Measurements from ENCODE around the gene GPR62.

The GPR62 gene

DNA sequence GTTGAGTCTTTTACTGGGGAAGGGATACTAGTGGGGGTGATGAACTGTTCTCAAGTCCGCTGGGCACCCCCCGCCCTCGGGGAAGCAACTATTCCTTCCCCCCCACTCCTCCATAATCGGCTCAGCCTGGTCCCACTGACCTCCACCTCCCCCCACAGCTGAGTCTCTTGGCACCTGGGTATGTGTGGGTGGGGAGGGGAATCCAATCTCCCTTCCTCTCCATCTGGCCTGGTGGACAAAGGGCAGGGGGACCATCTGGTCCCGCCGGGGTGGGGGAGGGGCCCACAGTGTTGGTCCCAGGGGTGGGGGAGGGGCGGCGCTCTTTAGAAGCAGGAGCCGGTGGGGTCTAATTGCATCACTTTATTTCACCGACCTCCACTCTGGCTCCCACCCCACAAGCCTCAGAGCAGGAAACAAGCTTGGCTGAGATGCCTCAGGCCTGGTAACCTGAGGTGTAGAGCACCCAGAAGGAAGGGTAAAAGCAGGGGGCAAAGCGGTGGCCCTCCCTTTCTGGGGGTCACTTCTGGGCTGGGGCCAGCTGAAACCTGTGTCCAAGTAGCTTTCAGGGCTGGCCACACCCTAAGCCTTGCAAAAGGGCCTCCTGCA, 13.1 kb downstream of the GPR62 start:
- FAIRE-seq = no peak
- TF ChIP-seq POLR2AphosphoS5 (IDR thresholded peaks at IDR 0.05; ENCODE audit: low read depth, low read length) (no peak), POLR2A (IDR thresholded peaks at IDR 0.05; ENCODE audit: low read depth, low read length) (no peak), TAF1 (IDR thresholded peaks at IDR 0.05; ENCODE audit: borderline replicate concordance, low read depth, low read length) (no peak)
- no peak for DNase-seq (ENCODE audit: insufficient read length)

DNA sequence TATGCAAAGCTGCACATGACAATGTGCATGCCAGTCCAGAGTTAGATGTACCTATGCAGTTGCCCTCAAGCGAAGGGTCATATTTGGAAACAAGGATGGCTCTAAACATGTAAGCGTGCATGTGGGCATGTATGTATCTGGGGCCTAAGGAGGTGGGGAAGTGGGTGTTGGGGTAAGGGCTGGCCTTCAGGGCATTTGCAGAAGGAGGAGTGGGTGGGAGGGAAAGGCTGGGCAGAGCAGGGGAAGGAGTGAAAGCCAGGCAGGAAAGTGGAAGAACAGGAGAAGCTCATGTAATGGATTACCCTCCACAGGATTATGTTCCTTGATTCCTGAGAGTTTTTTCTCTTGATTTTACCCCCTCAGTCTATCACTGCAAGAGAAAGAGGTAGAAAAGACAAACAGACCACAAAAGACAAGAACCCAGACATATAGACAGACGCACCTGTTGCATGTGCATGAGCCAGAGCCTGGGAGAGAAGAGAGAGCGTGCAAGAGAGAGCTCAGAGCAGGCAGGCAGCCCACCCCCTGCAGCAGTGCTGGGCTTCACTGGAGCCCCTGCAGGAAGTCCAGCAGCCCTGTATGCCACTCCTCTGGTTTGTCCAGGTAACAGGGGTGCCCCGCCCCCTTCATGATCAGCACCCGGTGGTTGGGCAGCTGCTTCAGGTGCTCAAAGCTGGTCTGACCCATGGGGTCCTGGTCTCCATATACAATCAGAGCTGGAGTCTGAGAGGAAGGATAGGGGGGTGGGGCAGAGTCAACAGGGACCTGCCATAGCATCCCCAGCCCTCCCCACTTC, 13.9 kb downstream of the GPR62 start:
- TF ChIP-seq POLR2AphosphoS5 (IDR thresholded peaks at IDR 0.05; ENCODE audit: low read depth, low read length) = no peak
- no peak for TF ChIP-seq POLR2A (IDR thresholded peaks at IDR 0.05; ENCODE audit: low read depth, low read length)
- TF ChIP-seq TAF1 (IDR thresholded peaks at IDR 0.05; ENCODE audit: borderline replicate concordance, low read depth, low read length) = no peak
- FAIRE-seq (no peak), DNase-seq (ENCODE audit: insufficient read length) (no peak)

DNA sequence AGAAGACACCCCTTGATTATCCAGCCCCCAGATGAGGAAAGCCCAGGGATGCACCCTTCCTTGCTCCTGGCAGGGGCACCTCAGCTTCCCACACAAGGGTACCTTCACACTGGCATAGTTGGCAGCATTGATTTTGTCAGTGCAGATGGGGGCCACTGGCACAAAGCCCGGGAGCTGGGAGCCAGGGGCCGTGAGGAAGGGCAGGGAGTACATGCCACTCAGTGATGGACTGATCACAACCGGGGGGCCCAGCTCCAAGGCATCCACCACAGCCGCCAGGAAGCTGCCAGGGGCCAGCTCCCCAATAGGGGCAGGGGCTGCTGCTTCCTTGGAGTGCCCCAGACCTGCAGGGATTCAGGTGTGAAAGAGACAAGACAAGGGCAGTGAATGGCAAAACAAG, 14.7 kb downstream of the GPR62 start:
- TF ChIP-seq POLR2AphosphoS5 (IDR thresholded peaks at IDR 0.05; ENCODE audit: low read depth, low read length) (no peak), POLR2A (IDR thresholded peaks at IDR 0.05; ENCODE audit: low read depth, low read length) (no peak), TAF1 (IDR thresholded peaks at IDR 0.05; ENCODE audit: borderline replicate concordance, low read depth, low read length) (no peak)
- FAIRE-seq (no peak), DNase-seq (ENCODE audit: insufficient read length) (no peak)

DNA sequence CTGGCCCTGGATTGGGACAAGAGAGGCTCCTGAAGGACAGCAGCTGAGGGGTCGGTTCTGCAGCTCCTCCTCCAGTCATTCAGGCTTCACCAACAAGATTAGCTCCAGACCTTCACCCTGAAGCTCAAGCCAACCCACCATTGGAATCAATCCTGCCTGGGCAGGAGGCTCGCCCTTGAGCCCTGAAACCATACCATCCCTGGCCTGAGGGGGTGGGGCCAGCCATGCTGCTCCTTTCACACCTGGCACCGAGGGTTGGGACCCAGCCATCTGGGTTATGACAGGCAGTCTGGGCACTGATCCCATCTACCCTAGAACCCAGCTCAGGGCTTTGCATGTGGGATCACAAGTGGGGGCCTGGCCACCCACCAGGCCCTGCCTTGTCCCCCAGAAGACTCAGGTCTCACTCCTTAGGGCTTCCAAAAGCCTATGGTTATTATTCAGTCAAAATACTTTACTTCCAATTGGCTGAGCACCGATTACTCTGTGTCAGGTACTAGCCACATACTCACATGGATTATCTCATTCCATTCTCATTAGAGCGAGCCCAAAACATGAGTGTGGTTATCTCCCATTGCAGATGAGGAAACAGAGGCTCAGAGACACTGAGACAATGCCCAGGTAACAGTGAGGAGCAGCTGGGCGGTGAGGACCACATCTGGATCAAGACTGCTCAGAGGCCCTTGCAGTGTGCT, 15.6 kb downstream of the GPR62 start:
- FAIRE-seq = no peak
- no peak for DNase-seq (ENCODE audit: insufficient read length)
- no peak for TF ChIP-seq POLR2AphosphoS5 (IDR thresholded peaks at IDR 0.05; ENCODE audit: low read depth, low read length)
- no peak for TF ChIP-seq TAF1 (IDR thresholded peaks at IDR 0.05; ENCODE audit: borderline replicate concordance, low read depth, low read length)
- no peak for TF ChIP-seq POLR2A (IDR thresholded peaks at IDR 0.05; ENCODE audit: low read depth, low read length)

DNA sequence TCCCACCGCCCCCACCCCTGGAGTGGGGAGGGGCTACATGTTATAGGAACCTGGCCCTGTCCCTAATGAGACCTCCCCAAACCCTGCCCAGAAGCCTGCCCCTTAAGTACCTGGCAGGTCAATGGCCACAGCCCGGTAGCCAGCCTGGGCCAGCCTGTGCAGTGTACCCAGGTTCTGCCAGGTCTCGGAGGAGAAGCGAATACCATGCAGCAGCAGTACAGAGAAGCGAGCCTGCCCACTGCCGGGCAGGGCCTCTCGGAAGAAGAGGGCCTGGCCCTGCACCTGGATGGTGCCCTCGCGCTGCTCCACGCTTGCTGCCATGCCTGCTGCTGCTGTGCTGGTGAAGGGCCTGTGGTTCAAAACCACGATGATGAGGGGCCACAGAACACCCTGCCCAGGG, 16.2 kb downstream of the GPR62 start:
- no peak for DNase-seq (ENCODE audit: insufficient read length)
- TF ChIP-seq TAF1 (IDR thresholded peaks at IDR 0.05; ENCODE audit: borderline replicate concordance, low read depth, low read length) (no peak), POLR2AphosphoS5 (IDR thresholded peaks at IDR 0.05; ENCODE audit: low read depth, low read length) (no peak), POLR2A (IDR thresholded peaks at IDR 0.05; ENCODE audit: low read depth, low read length) (no peak)
- no peak for FAIRE-seq

DNA sequence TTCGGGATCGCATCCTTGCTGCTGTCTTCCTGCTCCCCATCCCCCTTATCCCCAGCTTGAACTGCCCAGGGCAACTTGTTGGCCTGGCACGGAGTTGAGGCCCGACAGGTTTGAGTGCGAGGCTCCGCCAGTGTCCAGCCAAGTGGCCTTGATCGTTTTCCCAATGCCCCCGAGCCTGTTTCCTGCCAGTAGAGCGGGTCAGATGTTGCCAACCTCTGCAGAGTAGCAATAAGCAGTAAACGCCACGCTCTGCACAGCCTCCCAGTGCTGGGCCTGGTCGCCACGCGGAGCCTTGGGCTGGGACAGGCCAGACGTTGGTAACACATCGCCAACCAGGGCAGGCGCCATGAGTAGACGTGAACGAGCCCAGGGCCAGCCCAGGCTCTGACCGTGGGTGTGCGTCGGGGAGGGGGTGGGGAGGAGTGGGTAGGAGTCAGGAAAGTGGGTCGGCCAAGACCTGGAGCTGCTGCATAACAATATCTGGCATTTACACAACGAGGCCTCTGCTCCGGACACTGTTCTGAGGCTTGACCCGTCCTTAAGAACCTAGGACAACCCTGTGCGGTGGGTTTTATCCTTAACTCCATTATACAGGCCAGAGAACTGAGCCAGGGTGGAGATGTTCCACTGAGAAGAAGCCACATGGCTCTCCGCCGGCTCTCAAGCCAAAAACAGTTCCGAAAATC, 19.2 kb downstream of the GPR62 start:
- peak; percentile 33 for FAIRE-seq
- DNase-seq (ENCODE audit: insufficient read length) = no peak
- no peak for TF ChIP-seq TAF1 (IDR thresholded peaks at IDR 0.05; ENCODE audit: borderline replicate concordance, low read depth, low read length)
- no peak for TF ChIP-seq POLR2A (IDR thresholded peaks at IDR 0.05; ENCODE audit: low read depth, low read length)
- no peak for TF ChIP-seq POLR2AphosphoS5 (IDR thresholded peaks at IDR 0.05; ENCODE audit: low read depth, low read length)

DNA sequence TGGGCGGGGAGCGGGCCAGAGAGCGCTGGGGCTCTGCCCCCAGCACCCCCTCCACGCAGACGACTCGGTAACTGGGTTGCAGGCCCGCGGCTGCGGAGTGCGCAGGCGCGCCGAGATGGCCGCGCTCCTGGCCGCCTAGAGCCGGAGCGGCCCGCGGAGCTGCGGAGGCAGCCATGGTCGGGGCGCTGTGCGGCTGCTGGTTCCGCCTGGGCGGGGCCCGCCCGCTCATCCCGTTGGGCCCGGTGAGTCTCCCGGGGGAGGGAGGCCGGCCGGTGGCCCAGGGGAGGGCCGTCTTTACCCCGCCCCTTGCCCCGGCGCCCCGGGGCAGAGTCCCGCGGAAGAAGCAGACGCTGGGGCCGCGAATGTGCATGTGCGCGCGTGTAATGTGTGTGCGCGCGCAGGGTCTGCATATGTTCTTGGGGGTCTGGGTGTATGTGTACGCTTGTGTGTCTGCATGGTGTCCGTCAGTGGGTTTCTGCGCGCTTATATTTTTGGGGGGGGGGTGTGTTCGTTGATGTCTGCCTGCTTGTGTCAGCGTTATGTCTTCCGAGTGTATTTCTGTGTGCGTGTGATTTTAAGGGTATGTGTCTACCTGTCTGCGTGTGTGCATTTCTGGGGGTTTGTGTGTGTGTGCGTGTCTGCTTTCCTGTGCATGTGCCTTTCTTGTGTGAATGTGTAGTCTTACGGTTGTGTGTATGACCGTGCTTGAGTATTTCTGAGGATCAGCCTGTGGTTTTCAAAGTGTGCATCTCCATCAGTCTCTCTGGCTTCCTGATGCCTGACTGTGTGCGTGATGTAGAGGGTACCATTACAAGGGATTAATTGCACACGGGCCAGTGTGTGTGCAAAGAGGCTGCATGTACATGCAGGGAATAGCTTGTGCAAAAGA, 20.0 kb downstream of the GPR62 start, which contains the start of gene ABHD14A:
Gene ABHD14A (plus strand): TSS at position 102 of the 889 bp plus-strand sequence. CDS start 72 bp downstream, at position 174.
- FAIRE-seq = peak; percentile 91
- TF ChIP-seq POLR2AphosphoS5 (IDR thresholded peaks at IDR 0.05; ENCODE audit: low read depth, low read length) (0 out of 2 replicates have a peak, but pooled peaks have one; percentile 34), POLR2A (IDR thresholded peaks at IDR 0.05; ENCODE audit: low read depth, low read length) (peak; percentile 78), TAF1 (IDR thresholded peaks at IDR 0.05; ENCODE audit: borderline replicate concordance, low read depth, low read length) (no peak)
- peak; percentile 94 for DNase-seq (ENCODE audit: insufficient read length)

DNA sequence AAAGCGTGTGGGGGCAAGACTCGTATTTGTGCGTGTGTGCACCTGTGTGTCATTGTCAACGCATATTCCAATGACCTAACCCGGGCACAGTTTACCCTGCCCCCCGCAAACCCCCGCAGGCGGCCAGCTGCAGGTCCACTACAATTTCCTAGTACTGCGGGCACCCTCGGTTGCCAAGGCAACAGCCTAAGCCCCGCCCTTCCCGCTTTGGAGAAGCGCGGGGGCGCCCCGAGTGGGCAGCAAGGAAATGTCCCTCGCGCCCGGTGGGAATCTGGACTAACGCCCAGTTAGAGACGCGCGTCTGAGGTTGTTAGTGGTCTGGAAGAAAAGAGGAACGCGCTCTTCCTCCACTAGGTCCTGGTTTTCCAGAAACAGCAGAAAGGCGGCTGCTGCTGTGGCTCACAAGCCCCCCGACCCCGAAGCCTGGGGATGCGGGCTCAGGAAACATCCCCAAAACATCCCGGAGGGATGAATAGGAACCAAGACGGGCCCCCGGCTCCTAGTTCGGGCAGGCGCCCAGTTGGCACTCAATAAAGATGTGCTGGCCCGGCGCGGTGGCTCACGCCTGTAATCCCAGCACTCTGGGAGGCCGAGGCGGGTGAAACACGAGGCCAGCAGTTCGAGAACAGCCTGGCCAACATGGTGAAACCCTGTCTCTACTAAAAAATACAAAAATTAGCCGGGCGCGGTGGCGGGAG, 20.8 kb downstream of the GPR62 start:
- TF ChIP-seq POLR2AphosphoS5 (IDR thresholded peaks at IDR 0.05; ENCODE audit: low read depth, low read length) (no peak), TAF1 (IDR thresholded peaks at IDR 0.05; ENCODE audit: borderline replicate concordance, low read depth, low read length) (no peak), POLR2A (IDR thresholded peaks at IDR 0.05; ENCODE audit: low read depth, low read length) (no peak)
- FAIRE-seq (no peak), DNase-seq (ENCODE audit: insufficient read length) (no peak)

DNA sequence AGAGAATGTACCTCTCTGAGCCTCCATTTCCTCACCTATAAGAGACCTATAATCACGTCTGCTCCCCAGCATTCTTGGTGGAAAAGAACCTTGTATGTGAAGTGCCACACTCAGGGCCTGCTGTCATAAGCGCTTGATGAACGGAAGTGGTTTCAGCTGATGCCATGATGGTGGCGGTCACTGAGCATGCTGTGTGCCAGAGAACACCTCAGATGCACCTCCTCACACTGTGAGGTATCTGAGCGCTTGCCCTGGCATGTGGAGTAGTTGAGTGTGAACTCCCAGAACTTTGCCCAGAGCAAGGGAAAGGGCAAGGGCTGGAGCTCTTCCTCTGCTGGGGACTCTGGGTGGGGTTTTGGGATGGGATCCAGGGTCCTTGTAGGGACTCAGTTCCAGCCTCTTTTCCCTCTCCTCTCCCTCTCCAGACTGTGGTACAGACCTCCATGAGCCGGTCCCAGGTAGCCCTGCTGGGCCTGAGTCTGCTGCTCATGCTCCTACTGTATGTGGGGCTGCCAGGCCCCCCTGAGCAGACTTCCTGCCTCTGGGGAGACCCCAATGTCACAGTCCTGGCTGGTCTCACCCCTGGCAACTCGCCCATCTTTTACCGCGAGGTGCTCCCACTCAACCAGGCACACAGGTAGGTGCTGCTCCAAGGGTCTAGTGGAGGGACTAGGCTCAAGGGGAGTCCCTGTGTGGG, 22.4 kb downstream of the GPR62 start:
- no peak for DNase-seq (ENCODE audit: insufficient read length)
- TF ChIP-seq TAF1 (IDR thresholded peaks at IDR 0.05; ENCODE audit: borderline replicate concordance, low read depth, low read length) = no peak
- no peak for TF ChIP-seq POLR2A (IDR thresholded peaks at IDR 0.05; ENCODE audit: low read depth, low read length)
- TF ChIP-seq POLR2AphosphoS5 (IDR thresholded peaks at IDR 0.05; ENCODE audit: low read depth, low read length) = no peak
- FAIRE-seq = no peak
